HepG2 (cell line): ENCODE results near the gene CCDC142. TPM values are rescaled to one million over a fixed set of nuclear protein-coding genes. Genes with fewer than 3 reads are reported as not detected.
A peak's percentile ranks its signal among the peaks of the same experiment; 100 is the strongest.

ENCODE experiments used
- CBX1 ChIP-seq: IDR thresholded peaks from one replicate; pipeline ENCODE4 v1.6.1; 2016; ENCODE audit warnings: antibody characterized with exemption, low read depth
- CHD4 ChIP-seq: fragments of 200-600 bp; sonication (generic); IDR thresholded peaks from 2 replicates; pipeline ENCODE4 v1.7.0; 2017; ENCODE audit warnings: mild to moderate bottlenecking, low read length, borderline replicate concordance
- GABPB1 ChIP-seq: IDR thresholded peaks from 2 replicates; pipeline ENCODE4 v1.6.1; 2016; ENCODE audit warnings: mild to moderate bottlenecking, missing genetic modification reagents, moderate library complexity, missing compliant biosample characterization
- MED1 ChIP-seq: sonication (generic); formaldehyde crosslinking; IDR thresholded peaks from 2 replicates; pipeline ENCODE4 v1.4.0; 2020; ENCODE audit warnings: missing genetic modification reagents
- NFIB ChIP-seq: sonication (generic); formaldehyde crosslinking; IDR thresholded peaks from 2 replicates; pipeline ENCODE4 v1.9.0; 2021; ENCODE audit warnings: missing genetic modification reagents, mild to moderate bottlenecking, borderline replicate concordance
- PCBP1 ChIP-seq: fragments of 200-400 bp; formaldehyde crosslinking; IDR thresholded peaks from 2 replicates; pipeline ENCODE4 v1.6.1; 2017; ENCODE audit warnings: mild to moderate bottlenecking, low read depth, low read length, borderline replicate concordance
- PTBP1 ChIP-seq: fragments of 200-400 bp; formaldehyde crosslinking; IDR thresholded peaks from 2 replicates; pipeline ENCODE4 v1.6.1; 2018; ENCODE audit warnings: low read length, low read depth; ENCODE audit not compliant: poor library complexity, severe bottlenecking
- RARA ChIP-seq: IDR thresholded peaks from 2 replicates; pipeline ENCODE4 v1.6.1; 2016; ENCODE audit warnings: missing genetic modification reagents, missing compliant biosample characterization
- SRSF4 ChIP-seq: fragments of 200-400 bp; formaldehyde crosslinking; IDR thresholded peaks from one replicate; pipeline ENCODE4 v1.6.1; 2018; ENCODE audit warnings: mild to moderate bottlenecking, low read depth, low read length, moderate library complexity; ENCODE audit not compliant: poor library complexity, severe bottlenecking
- U2AF1 ChIP-seq: fragments of 200-400 bp; formaldehyde crosslinking; optimal IDR thresholded peaks from 2 replicates; pipeline ENCODE3; 2017; ENCODE audit warnings: mild to moderate bottlenecking, low read depth, low read length
- XRCC5 ChIP-seq: fragments of 200-400 bp; formaldehyde crosslinking; optimal IDR thresholded peaks from 2 replicates; pipeline ENCODE3; 2017; ENCODE audit warnings: mild to moderate bottlenecking, low read length
- ZNF136 ChIP-seq: sonication (generic); formaldehyde crosslinking; IDR thresholded peaks from 2 replicates; pipeline ENCODE4 v1.8.1; 2022; ENCODE audit warnings: low read depth, mild to moderate bottlenecking, moderate library complexity, missing genetic modification reagents
- ZNF207 ChIP-seq: fragments of 450-650 bp; IDR thresholded peaks from 2 replicates; pipeline ENCODE4 v1.6.1; 2016; ENCODE audit warnings: antibody characterized with exemption, borderline replicate concordance
- ZNF296 ChIP-seq: sonication (generic); formaldehyde crosslinking; conservative IDR thresholded peaks from 2 replicates; pipeline ENCODE4 v1.5.0; 2020; ENCODE audit warnings: mild to moderate bottlenecking, missing genetic modification reagents
- polyA plus RNA-seq, 8 experiments: library from polyadenylated mRNA; depleted of rRNA in 3 of 8; stranded (reverse) in 7 of 8; unstranded in 1 of 8; fragments of >200 nt; fragmentation: Illumina TruSeq in 4 of 8; extraction: Trizol in 4 of 8; gene quantifications; 2 replicates each; pipeline versions ENCODE4 v1.2.1 to v1.2.3, GENCODE V29; 2011 to 2016; ENCODE audit warnings: low read depth in 4 of 8, missing spikeins in 1 of 8, mixed read lengths in 1 of 8; ENCODE audit not compliant: insufficient read depth in 1 of 8
- total RNA-seq, 5 experiments: library from RNA; depleted of rRNA; stranded (reverse); fragments of >200 nt; fragmentation: Illumina TruSeq; extraction: Trizol; gene quantifications; 2 replicates each; pipeline ENCODE4 v1.2.3, GENCODE V29; 2016; ENCODE audit warnings: low read depth in 1 of 5
- TF ChIP-seq, protein P1 (sequence below): sonication (generic); formaldehyde crosslinking; IDR thresholded peaks from 2 replicates; pipeline ENCODE4 v1.4.0; 2020; ENCODE audit warnings: missing genetic modification reagents, borderline replicate concordance
- TF ChIP-seq, protein P2 (sequence below): IDR thresholded peaks from 2 replicates; pipeline ENCODE4 v1.6.1; 2016; ENCODE audit warnings: control low read depth
- TF ChIP-seq, protein P3 (sequence below): sonication (generic); formaldehyde crosslinking; IDR thresholded peaks from 2 replicates; pipeline ENCODE4 v1.4.0; 2020; ENCODE audit warnings: mild to moderate bottlenecking, missing genetic modification reagents

The CCDC142 gene
- total and polyA plus RNA-seq, 2 of the 13 experiments (the other 11 are each of a cell fraction or from before 2014, with no cell fraction given) = 14.7 to 30.4 TPM

GRCh38 chr2:74440378-74441169 is 42.2 kb downstream of the CCDC142 start (continued):
- peak; percentile 5; the same call in 1 of the 2 replicates for TF ChIP-seq ZNF296 (CRISPR knock-in tag)
- TF ChIP-seq GABPB1 = peak; percentile 85
- TF ChIP-seq, protein P1, sequence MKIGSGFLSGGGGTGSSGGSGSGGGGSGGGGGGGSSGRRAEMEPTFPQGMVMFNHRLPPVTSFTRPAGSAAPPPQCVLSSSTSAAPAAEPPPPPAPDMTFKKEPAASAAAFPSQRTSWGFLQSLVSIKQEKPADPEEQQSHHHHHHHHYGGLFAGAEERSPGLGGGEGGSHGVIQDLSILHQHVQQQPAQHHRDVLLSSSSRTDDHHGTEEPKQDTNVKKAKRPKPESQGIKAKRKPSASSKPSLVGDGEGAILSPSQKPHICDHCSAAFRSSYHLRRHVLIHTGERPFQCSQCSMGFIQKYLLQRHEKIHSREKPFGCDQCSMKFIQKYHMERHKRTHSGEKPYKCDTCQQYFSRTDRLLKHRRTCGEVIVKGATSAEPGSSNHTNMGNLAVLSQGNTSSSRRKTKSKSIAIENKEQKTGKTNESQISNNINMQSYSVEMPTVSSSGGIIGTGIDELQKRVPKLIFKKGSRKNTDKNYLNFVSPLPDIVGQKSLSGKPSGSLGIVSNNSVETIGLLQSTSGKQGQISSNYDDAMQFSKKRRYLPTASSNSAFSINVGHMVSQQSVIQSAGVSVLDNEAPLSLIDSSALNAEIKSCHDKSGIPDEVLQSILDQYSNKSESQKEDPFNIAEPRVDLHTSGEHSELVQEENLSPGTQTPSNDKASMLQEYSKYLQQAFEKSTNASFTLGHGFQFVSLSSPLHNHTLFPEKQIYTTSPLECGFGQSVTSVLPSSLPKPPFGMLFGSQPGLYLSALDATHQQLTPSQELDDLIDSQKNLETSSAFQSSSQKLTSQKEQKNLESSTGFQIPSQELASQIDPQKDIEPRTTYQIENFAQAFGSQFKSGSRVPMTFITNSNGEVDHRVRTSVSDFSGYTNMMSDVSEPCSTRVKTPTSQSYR (CRISPR knock-in tag) = peak; percentile 58; the same call in 1 of the 2 replicates
- TF ChIP-seq PCBP1 = peak; percentile 42; the same call in 1 of the 2 replicates
- no peak; the same call in 1 of the 2 replicates for TF ChIP-seq ZNF136
- TF ChIP-seq XRCC5 = peak; percentile 97
- TF ChIP-seq, protein P2, sequence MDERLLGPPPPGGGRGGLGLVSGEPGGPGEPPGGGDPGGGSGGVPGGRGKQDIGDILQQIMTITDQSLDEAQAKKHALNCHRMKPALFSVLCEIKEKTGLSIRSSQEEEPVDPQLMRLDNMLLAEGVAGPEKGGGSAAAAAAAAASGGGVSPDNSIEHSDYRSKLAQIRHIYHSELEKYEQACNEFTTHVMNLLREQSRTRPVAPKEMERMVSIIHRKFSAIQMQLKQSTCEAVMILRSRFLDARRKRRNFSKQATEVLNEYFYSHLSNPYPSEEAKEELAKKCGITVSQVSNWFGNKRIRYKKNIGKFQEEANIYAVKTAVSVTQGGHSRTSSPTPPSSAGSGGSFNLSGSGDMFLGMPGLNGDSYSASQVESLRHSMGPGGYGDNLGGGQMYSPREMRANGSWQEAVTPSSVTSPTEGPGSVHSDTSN (CRISPR knock-in tag) = no peak
- TF ChIP-seq SRSF4 = no peak
- no peak for TF ChIP-seq ZNF207
- peak; percentile 59 for TF ChIP-seq RARA (CRISPR knock-in tag)
- TF ChIP-seq, protein P3, sequence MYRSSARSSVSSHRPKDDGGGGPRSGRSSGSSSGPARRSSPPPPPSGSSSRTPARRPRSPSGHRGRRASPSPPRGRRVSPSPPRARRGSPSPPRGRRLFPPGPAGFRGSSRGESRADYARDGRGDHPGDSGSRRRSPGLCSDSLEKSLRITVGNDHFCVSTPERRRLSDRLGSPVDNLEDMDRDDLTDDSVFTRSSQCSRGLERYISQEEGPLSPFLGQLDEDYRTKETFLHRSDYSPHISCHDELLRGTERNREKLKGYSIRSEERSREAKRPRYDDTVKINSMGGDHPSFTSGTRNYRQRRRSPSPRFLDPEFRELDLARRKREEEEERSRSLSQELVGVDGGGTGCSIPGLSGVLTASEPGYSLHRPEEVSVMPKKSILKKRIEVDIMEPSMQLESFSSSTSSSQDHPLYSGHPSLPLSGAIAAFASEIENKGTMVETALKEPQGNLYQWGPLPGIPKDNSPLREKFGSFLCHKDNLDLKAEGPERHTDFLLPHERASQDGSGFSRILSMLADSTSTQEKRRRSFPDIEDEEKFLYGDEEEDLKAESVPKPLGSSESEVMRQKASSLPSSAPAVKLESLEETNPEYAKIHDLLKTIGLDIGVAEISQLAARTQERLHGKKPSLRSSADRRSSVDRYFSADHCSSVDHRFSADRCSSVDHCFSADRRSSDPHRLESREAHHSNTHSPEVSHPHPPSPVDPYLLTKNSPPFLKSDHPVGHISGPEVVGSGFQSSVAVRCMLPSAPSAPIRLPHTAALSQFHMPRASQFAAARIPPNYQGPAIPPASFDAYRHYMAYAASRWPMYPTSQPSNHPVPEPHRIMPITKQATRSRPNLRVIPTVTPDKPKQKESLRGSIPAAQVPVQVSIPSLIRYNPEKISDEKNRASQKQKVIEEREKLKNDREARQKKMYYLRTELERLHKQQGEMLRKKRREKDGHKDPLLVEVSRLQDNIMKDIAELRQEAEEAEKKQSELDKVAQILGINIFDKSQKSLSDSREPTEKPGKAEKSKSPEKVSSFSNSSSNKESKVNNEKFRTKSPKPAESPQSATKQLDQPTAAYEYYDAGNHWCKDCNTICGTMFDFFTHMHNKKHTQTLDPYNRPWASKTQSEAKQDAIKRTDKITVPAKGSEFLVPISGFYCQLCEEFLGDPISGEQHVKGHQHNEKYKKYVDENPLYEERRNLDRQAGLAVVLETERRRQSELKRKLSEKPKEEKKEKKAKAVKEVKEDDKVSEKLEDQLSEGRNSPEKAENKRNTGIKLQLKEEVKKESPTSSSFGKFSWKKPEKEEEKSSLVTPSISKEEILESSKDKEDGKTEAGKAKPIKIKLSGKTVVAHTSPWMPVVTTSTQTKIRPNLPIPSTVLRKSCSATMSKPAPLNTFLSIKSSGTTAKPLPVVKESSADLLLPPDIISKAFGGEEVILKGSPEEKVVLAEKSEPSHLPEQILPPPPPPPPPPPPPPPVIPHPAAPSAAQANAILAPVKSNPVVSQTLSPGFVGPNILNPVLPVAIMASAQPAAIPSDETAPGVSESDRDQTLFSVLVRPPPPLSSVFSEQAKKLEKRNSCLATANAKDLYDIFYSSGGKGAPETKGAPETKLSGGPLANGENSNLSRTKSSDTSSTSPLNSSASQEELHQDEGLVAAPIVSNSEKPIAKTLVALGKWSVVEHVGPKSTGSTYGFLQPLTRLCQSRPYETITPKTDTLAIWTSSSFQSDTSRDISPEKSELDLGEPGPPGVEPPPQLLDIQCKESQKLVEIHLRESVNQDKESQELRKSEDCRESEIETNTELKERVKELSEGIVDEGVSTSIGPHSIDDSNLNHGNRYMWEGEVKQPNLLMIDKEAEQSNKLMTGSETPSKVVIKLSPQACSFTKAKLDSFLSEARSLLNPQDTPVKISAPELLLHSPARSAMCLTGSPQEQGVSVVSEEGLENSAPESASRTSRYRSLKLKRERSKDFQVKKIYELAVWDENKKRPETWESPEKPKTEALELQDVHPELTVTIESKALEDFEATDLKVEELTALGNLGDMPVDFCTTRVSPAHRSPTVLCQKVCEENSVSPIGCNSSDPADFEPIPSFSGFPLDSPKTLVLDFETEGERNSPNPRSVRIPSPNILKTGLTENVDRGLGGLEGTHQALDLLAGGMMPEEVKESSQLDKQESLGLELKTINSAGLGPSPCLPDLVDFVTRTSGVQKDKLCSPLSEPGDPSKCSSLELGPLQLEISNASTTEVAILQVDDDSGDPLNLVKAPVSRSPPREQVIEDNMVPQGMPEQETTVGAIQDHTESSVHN = peak; percentile 58; the same call in 1 of the 2 replicates
- peak; percentile 62; the same call in 1 of the 2 replicates for TF ChIP-seq CHD4
- peak; percentile 72 for TF ChIP-seq MED1 (CRISPR knock-in tag)
- no peak for TF ChIP-seq CBX1
- no peak for TF ChIP-seq U2AF1
- TF ChIP-seq NFIB (CRISPR knock-in tag) = 0 out of 2 replicates have a peak, but pooled peaks have one; percentile 19
- TF ChIP-seq PTBP1 = no peak
